NCI-H524 (cell line): Measurements from ENCODE around the gene BTBD7.
"Not testable (repeated sequence)": the region's sequence is repeated elsewhere in the genome, so short reads cannot be mapped to it uniquely, and the experiment has no call there.

Experiments
- DNase-seq, 2 experiments: peaks; one replicate each; lab custom pipeline; 2025; lab: John Stamatoyannopoulos, UW

The BTBD7 gene

DNA sequence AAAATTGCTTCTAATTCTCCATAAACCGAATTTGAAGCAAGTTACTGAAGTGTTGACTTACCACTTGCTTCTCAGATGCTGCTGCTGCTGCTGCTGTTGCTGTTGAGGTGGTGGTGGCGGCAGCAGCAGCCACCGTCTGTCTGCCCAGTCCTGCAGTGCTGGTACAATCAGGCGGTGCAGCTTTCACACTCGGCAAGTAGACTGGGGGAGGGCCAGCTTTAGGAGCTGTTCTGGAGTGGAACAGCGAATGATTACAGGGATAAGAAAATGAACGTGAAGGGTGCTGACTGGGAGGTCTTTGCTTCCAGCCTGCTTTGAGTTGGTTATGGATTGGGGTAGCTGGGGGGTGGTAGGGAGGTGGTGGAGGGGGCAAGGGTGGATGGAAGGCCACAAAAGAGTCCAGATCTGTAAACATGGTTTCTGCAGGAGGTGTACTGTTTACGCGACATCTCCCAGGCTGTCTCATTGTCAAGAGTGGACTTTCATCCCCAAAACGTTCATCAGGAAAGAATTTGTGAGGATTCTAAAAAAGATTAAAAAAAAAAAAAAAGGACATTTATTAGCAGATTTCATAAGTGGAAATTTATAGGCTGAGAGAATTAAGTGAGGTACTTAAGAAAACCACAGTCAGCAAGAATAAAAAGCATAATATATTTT lies 86.9 kb downstream of the BTBD7 start:
- DNase-seq: no peak

DNA sequence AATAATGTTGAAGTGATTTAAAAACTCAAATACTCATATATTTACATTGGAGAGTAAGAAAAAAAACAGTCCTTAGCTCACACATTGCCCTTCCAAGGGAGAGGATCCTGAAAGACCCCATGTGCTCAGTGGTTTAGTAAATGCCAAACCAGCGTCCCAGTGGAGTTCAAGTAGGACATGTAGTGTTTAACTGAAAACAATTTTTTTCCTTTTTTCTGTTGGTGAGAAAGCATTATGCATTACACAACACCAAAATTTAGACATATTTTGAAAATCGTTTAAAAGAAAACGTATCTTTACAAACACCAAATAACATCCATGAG lies 92.2 kb downstream of the BTBD7 start:
- DNase-seq: no peak

DNA sequence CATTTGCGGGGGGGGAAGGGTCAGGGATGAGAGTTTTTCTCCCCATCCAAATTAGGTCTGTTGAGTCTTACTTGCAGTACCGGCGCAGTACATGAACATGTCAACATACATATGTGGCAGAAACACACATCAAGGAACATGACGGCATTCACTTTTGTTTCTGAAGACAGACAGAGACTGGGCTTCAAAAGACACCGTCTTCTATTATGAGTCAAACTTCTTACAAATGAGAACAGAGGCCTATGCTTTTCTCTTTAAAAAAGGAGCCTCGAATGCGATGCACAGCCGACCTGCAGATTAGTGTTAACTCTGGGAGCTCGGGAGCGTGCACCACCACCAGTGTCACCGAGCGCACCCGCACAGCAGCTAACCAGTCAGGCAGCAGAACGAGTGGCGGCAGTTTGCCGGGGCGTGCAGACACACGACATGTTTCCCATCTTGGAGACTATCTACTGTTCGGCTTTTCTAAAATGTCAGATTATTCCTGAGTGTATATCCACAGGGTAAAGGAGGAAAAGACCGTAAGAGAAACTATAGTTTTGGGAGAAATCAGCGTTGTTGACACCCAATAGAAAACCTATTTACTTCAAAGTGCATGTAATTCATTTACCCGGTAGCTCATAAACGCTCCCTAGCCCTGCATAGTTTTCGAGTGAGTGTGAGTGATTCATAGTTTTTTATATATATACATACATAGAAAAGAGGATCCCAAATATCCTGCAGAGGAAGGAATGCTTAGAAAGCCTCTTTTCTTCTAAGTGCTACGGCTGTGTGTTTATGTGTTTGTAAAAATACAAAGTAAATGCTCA lies 92.8 kb downstream of the BTBD7 start:
- DNase-seq: no peak

DNA sequence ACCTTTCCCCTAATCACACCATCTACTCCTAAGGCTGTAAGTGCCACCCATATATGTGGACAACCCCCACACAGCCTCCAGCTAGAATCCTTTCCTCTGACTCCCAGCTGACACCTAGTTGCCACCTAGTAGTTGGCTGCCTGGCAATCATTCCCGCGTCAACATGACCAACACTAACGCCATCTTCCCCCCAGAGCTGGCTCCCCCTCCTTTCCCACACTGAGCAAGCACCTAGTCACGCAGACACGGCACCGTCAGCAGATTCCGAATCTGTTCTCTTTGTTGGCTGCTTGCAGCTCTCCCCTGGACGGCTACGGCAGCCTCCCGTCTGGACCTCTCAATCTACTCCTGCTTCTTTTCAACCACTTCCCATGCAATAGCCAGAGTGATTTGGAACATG lies 98.0 kb downstream of the BTBD7 start:
- no peak for DNase-seq

DNA sequence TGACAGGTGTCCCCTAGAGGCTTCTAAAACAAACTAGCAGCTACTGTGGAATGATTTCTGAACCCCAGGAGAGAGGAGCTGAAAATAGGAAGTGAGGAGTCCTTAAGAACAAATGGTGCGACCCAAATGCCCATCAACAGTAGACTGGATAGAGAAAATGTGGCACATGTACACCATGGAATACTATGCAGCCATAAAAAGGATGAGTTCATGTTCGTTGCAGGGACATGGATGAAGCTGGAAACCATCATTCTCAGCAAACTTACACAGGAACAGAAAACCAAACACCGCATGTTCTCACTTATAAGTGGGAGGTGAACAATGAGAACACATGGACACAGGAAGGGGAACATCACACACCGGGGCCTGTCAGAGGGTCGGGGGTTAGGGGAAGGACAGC lies 99.8 kb downstream of the BTBD7 start:
- not testable (repeated sequence) for DNase-seq

DNA sequence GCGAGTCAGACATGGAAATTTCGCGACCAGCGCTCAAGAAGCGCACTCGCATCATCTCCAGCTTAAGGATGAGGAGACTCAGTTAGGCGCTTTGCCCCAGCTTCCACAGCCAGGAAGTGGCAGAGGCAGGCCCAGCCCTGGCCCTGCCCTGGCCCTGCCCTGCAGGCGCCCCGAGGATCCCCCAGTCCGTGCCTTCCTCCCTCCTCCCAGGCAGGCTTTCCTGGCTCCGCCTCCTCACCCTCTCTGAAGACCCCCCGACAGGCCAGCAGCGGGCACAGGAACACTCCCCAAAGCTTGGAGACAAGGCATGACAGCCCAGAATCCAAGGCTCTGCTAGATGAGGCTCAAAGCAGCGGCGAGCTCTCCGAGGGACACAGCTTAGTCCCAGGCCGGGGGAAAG lies 100.7 kb downstream of the BTBD7 start:
- no peak for DNase-seq

DNA sequence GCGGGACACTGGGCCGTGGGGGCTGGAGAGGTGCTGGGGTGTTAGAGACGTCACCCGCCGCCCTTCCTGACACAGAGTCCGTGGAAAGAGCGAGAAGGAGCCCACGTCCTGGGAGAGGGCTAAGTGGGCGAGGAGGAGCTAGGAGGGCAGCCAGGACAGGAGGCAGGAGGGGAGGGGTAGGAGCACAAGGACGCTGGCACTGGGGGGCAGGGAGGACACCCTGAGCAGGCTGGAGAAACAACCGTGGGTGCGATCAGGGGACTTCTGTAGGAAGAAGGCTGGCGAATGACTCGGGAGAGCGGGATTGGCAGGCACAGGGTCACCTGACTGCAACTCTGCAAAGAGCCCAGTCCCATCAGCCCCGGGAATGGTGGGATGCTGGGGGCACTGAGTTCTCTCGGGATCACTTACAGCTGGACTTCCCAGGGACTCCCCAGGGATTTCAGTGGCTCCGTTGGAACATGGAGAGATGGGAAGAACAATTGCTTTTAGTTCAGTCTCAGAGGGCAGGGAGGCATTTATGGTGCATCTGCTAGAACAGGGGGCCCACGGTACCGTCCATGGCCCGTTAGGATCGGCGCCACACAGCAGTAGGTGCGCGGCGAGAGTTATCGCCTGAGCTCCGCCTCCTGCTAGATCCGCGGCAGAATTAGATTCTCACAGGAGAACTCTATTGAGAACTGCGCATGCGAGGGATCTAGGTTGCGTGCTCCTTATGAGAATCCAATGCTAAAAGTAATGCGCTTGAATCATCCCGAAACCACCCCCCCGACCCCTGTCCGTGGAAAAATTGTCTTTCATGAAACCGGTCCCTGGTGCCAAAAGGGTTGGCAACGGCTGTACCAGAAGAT lies 101.5 kb downstream of the BTBD7 start:
- DNase-seq: peak in 1 of 2 experiments; percentile 27

DNA sequence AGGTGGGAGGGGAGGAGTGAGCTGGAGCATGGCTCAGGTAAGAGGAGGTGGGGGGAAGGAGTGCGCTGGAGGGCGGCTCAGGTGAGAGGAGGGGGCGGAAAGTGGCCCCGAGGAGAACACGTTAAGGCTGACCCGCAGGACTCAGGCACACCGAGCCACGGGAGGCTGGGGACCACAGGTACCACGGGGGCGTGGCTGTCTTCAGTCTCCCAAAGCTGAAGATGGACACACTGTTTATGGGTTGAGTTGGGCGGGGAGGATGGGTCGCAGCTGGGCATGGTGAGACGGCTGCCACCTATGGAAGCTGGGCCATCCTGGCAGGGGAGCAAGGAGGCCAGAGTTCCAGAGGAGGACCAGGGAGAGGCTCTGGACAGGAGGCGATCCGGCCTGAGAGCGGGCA lies 102.3 kb downstream of the BTBD7 start:
- no peak for DNase-seq

DNA sequence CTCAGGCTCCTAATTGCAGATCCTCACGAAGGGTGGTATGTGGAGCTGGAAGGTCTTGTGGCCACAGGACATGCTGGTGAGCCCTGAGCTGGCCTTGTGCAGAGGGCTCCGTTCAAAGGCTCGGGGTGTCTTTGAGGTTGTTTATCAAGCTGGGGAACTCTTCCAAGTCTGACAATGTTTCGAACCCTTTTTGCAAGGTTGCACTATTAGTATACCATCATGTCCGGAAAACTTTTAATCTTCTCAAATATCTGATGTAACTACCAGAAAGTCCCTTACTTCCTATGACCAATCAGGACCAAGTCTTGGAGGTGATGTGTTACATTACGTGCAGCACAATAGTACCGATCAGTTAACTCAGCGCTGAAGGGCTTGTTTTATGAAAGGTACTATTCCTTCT lies 104.3 kb downstream of the BTBD7 start:
- DNase-seq: no peak

DNA sequence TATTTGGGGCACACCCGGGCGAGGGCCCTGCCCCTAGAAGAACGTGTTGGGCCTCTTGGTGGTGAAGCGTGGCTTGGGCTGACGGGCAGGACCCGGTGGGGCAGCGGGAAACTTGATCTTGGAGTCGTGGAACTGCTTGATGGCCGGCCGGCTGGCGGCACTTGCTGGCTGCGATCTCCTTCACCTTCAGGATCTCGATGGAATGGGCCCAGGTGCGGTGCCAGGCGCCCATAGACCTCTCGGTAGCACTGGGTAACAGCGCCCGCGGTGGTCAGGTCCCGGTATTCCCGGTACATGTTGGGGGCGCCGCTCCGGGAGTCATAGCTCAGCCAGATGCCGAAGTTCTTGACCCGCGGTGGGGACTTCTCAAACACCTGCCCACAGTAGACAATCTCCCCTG lies 109.3 kb downstream of the BTBD7 start:
- DNase-seq: no peak

DNA sequence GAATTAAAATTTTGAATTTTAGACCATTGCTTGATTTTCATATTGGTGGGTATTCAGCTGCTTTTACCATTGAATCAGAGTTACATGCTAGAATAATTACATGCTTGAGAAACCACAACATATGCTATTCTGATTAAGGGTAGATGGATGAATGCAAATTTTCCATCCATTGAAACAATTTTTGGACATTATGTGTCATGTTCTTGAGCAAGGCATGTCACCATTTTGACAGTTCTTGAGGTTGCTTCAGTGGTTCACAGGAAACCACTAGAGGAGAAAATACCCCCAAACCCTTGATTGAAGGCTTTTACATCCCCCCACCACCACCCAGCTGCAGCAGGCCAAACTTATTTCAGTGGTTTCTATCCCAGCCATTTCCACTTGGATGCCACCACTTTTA lies 112.3 kb downstream of the BTBD7 start:
- no peak for DNase-seq

DNA sequence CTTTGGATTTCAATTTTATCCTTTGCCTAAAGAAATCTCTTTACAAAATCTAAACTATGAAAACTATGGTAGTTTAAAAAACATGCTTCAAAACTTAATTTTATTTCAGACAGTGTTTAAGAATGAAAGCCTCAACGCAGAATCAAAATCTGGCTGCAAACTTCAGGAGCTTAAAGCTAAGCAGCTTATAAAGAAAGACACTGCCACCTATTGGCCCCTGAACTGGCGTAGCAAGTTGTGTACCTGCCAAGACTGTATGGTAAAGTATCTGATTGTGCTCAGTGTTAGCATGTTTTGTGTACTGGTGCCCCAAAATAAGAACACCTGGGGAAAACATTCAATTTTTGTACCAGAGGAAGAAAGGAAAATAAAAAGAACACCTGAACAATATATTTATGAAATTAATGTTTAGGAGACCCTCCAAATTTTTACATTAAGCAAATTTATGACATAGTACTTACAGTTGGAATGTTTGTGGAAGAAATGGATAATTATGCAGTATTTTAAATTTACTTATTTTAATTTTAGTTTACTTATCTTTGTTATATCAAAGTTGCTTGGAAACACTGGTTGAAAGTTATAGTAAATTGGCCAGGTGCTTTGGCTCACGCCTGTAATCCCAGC lies 113.6 kb downstream of the BTBD7 start:
- DNase-seq: peak; percentile 56 to 87

DNA sequence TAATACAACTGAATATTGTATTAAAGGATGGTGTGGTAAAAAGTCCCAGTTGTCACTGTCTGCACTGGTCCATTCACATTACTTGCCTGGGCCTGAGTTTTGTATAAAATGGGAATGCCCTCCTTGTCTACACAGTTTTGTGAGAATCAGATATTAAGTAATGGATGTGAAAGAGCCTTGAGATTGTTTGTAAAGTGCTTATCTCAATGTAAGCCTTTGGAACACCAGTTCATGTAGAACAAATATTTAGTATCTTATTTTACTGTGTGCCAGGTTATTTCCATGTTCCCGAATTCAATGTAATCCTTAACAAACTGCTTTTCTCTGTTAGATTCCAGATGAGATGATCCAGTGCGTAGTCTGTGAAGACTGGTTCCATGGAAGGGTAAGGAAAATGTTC lies 118.2 kb downstream of the BTBD7 start:
- no peak for DNase-seq

DNA sequence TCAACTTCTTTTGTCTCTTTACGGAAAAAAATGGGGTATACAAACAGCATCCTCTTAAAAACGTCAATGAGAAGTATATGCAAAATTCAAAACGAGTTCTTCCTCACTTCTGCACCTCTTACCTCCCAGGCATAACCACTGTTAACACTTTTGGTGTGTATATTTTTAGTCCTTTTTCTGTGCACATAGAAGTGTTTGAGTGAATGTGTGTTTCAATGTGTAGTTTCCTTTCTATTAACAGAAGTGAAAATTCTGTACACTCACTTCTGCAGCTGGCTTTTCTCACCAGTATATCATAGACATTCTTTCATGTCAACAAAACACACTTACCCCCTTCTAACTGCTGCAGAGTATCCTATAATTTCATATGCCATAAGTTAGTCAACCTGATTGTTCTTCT lies 120.4 kb downstream of the BTBD7 start:
- no peak for DNase-seq

DNA sequence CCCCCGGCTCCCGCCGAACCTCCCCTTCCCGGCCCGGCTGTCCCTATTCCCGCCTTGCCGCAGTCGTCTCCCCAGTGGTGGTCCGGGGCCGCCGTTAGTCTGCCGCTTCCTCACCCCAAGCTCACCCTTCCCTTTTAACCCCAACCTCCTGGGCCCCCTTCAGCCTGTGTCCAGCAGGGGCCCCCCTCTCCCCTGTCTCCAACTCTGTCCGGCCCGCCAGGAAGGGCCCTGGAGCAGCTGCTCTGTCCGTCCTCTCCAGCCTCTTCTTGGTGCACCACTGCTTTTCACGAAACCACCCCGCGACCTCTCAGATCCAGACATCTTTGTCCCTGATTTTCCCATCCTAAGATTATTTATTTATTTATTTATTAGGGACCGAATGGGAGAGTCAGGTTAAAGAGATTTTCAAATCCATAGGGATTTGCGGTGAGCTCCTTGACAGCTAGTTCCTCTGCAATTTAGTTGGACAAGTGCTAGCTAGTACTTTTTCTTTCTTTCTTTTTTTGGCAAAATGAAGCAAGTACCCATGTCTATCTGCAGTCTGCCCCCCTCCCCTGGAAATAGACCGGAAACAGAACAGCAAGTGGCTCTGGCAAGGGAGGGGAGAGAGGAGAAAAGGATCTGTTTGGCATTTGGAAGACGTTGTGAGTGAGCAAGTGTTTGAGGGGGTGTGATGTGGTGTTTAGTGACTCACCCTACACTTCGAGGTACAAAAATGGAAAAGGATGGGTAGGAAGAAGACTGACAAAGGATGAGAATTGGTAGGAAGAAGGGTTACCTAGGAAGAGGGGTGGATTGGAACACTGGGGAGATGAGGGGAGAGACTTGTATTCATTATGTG lies 125.1 kb downstream of the BTBD7 start:
- peak; percentile 66 to 83 for DNase-seq

DNA sequence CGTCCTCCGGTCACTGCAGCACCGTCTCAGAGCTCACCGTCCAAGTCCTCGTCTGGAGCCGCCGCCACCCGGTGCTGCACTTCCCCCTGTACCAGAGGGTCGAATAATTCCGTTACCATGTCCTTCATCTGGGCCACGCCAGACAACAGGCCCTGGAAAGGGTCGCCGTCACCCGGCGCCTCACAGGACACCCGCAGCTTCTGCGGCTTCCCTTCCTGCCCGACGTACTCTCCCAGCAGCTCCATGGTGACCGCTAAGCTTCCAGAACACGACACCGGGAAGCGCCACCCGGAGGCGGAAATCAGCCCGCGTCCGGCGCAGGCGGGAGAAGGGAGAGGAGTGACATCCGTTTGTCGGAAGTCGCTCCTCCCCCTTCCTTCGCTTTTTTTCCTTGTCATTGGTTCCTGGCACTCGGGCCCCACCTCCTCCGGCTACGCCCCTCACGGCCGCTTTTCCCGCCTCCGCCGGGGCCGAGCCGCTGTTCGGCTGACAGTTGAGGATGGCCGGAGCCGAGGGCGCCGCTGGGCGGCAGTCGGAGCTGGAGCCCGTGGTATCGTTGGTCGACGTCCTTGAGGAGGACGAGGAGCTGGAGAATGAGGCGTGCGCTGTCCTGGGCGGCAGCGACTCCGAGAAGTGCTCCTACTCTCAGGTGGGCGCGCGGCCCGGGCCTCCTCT lies 125.9 kb downstream of the BTBD7 start, which contains the start of the genes GON7 and UBR7:
GON7 (minus strand) TSS at position 273 of the 675 bp plus-strand sequence; CDS start at position 245, 28 bp downstream.
UBR7 (plus strand) TSS at position 464 of the 675 bp plus-strand sequence; CDS start at position 500, 36 bp downstream.
- peak; percentile 99 for DNase-seq

DNA sequence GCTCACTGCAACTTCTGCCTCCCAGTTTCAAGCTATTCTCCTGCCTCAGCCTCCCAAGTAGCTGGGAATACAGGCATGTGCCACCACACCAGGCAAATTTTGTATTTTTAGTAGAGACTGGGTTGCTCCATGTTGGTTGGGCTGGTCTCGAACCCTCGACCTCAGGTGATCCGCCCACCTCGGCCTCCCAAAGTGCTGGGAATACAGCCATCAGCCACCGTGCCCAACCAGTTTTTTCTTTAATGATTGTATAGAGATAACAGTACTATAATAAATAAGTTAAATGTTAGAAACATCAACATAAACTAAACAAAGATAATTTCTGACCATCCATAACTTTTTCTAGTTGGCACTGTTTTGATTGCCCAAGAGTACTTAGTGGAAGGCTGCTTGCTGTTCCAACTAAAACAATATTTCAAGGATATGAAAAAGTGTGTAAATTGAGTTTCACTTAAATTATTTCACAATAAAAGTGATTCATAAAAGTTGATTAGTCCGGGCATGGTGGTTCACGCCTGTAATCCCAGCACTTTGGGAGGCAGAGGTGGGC lies 131.6 kb downstream of the BTBD7 start:
- DNase-seq: no peak

DNA sequence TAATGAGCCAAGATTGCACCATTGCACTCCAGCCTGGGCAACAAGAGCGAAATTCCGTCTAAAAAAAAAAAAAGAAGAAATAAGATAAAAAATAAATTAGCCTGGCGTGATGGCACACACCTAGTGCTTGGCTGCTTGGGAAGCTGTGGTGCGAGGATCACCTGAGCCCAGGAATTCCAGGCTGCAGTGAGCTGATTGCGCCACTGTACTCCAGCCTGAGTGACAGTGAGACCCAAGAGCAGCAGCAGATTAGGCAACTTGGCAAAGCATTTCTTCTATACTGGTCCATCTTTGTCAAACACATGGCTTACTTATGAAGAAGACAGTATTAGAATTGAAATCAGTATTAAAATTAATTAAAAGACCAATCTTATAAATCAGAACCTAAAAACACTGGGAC lies 132.3 kb downstream of the BTBD7 start:
- no peak for DNase-seq

DNA sequence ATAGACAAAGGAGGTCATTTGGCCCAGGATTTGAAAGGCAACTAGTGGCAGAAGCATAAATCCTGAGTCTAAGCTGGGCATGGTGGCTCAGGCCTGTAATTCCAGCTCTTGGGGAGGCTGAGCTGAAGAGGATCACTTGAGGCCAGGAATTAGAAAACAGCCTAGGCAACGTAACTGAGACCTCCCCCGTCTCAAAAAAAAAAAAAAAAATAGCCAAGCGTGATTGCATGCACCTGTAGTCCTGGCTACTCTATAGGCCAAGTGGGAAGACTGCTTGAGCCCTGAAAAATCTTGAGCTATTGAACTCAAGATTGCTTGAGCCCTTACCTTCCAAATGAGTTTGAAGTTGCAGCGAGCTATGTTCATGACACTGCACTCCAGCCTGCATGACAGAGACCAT lies 133.8 kb downstream of the BTBD7 start:
- no peak for DNase-seq

DNA sequence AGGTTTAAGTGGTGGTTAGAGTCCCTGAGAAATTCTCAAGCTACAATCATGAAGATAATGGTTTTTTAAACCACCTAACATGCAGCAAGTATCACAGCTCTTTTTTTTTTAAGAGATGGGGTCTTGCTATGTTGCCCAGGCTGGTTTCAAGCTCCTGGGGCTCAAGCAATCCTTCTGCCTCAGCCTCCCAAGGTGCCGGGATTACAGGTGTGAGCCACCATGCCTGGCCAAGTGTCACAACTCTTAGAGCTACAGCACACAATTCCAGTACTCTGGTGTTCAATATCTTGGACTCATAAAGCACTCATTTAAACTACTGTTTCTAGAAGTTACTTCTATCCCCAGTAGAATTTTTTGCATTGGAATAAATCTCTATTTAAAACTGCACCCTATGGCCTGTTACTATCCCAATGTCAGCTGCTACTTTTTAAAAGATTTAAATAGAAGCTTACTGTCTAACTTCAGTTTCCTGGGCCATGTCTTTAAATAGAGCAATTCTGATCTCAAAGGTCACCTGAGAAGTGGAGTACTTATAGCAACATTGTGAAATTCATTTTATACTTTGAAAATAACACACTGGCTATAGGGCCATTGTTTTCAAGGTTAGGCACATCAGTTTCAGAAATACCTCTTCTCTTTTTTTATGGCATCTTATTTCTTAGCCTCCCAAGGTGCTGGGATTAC lies 137.4 kb downstream of the BTBD7 start:
- DNase-seq: no peak
